GM18511 (cell line): ENCODE data around the gene ATRN.

Experiments used
- ATAC-seq: cut with Tn5 transposase; IDR thresholded peaks from one replicate; pipeline ENCODE4 v1.9.1; 2021; ENCODE audit warnings: mild to moderate bottlenecking, moderate library complexity; ENCODE audit not compliant: unreplicated experiment

The ATRN gene

DNA sequence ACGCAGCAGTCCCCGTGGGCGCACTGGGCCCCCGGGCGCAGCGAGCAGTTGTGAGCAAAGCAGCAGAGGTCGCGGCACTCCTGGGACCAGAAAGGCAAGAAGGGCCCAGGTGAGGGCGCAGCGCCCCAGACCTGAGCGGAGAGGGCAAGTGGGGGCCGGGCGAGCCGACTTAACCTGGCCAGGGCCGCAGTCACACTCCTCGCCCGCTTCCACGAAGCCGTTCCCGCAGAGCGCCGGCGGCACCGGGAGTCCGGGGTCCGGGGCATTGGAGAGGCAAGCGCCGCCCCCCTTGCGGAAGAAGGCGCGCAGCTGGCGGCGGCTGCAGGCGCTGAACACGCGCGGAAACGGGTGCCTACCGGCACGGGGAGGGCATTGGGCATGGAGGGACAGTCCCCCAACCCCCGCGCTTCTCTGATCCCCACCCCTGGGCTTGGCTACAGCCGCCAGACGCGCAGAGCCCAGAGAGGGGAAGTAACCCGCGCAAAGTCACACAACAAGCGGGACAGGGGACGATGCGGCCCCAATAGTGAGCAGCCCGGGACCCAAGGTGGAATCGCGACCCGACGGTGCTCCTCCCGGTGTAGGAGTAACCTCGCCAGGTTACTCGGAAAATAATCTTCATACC lies 201.8 kb downstream of the ATRN start:
- ATAC-seq = no peak

DNA sequence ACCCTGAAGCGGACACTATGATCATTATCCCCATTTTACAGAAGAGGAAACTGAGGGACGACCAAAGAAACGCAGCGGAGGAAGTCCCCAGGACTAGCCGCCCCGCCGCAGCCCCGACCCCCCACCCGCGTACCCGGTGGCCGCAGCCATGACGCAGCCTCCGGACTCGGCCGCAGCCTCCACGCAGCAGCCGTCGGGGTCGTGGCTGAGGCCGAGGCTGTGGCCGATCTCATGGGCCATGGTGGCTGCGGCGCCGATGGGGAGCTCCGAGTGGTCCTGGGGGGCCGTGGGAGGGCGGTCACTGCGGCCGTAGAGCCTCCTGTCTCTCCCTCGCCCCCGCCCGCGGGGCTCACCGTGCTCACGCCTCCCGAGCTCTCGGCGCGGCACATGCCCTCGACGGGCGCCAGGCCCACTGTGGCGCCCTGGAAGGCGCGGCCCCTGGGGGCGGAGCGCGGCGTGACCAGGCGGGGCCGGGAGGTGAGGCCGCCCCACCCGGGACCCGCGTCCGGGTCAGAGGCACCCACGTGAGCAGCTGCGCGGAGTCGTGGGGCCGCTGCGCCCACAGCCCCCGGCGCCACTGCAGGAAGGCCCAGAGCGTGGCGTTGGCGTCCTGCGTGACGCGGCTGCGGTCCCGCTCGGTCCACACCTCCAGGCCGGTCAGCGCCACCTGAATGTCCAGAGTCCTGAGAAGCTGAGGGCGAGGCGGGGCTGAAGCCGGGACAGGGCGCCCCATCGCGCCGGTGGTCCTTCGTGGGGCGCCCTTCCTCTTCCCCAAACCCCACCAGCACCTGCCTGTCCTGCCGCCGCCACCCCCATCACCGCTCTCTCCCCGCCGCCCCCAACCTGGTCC lies 202.6 kb downstream of the ATRN start:
- ATAC-seq = no peak

DNA sequence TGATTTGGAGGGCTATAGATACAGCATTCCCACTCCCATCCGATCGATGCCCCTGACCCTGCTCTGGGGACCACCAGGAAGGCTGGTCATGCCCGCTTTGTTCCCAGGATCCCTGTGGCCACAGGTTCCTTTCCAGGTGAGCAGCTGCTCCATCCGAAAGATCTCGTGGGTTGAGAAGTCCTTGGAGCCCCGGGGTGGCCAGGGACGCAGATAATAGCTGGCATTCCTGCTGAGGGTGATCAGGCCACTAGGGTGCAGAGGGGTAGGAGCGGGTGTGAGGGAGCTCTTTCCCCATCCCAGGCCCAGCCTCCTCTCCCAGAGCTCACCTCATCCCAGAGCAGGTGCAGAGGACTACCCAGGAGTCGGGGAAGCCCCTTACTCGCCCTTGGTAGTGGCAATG lies 203.6 kb downstream of the ATRN start:
- no peak for ATAC-seq

DNA sequence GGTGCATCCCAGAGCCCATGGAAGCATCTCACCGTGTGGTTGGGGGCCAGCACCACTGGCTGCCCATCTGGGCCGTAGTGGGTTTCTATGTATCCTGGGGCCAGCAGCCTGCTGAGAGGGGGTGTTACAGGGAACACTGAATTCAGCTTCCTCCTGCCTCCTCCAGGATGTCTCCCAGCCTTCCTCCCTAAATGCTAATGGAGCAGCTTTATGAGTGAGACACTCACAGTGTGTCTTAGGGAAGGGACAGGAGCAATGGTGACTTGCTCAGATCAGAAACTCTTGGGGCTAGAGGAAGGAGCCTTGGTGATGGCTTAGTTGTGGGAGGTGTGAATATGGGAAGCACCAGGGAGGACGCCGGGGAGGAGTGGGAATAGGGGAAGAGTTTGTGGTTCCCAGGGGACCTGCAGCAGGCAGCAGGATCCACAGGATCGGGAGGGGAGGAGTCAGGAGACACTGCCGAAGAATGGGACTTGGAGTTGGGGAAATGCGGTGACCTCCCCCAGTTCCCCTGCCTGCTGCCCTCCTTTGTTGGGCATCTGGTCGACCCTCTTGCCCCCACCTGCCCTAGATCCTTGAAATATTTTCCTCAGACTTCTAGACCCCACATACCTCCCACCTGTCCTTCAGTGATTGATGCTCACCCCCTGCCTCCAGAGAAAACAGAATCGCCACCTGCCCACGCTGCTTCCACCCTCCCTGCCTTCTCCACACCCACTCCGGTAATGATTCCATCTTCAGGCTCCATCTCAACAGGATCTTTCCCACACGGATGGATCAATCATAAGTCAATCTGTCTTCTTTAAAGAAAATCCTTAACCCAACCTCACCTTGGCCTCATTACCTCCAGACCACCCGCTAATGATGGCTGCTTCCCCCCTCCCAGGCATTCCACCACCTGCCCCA lies 204.4 kb downstream of the ATRN start:
- no peak for ATAC-seq

DNA sequence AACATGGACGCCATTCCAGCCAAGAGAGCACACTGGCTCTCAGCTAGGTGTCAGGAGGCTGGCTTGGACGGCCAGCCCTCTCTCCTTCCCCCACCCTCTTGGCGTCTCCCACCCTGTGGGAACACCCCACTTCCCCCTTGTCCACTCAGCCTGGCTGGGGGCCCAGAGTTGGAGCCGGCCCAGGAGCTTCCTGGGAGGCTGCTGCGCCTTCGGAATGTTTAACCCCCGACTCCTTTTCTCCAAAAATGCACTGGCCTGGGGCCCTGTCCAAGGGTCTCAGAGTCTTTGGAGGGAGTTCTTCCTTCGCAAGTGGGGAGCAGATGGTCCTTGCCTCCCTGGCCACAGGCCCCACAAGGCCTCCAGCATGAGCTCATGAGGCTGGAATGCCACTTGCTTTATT lies 206.9 kb downstream of the ATRN start:
- ATAC-seq = no peak

DNA sequence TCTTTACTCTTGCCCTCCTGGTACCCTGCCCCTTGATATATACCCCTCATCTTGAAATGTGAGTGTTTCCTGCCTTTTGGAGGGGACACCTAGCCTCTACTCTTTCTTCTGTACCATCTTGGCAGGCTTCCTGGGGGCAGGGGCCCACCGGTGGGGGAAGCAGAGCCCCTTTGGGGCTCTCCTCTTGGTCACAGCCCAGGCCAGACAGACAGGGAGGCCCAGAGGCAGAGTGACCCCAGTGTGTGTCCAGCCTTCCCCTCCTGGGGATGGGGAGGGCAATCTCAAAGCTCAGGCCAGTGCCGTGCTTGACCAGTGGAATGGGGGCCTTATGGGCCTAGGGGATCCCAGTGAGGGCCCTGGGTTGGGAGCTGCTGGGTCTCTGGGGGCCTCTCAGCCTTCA lies 207.4 kb downstream of the ATRN start:
- no peak for ATAC-seq

DNA sequence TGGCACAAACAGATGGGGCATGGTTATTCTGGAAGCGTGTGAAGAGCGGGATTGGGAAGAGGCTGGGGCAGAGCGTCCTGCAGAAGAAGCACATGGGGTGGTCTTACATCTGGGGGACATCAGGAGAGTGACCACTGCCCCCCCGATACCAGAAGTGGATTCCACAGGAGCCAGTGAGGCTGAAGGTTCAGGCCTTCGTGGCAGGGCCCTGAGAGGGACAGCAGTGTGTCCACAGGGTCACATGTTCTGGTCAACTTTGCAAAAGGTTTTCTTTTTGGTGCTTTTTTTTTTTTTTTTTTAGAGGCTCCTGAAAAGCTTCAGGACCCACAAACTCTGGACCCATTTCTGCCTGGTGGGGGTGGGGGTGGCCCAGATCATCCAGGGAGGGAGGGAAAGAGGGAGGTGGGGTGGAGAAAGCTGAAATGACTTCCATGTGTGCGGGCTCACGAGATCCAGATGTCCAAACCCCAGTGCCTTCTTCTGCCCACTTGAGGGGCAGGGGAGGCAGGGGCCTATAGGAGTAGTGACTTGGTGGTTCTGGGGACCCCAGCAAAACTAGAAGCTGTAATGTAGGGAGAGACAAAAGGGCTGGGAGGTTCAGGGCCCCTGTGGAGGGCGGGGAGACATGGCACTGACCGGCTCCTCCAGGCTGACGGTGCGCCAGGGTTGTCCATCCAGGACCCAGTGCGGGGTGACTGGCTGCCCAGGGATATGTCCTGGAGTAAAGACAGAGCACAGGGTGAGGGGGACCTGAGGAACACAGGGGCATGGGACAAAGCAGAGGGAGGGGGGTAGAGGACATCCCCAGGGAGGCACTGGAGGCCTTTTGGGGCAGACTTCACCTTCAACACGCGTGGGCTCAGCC lies 208.3 kb downstream of the ATRN start:
- ATAC-seq = no peak

DNA sequence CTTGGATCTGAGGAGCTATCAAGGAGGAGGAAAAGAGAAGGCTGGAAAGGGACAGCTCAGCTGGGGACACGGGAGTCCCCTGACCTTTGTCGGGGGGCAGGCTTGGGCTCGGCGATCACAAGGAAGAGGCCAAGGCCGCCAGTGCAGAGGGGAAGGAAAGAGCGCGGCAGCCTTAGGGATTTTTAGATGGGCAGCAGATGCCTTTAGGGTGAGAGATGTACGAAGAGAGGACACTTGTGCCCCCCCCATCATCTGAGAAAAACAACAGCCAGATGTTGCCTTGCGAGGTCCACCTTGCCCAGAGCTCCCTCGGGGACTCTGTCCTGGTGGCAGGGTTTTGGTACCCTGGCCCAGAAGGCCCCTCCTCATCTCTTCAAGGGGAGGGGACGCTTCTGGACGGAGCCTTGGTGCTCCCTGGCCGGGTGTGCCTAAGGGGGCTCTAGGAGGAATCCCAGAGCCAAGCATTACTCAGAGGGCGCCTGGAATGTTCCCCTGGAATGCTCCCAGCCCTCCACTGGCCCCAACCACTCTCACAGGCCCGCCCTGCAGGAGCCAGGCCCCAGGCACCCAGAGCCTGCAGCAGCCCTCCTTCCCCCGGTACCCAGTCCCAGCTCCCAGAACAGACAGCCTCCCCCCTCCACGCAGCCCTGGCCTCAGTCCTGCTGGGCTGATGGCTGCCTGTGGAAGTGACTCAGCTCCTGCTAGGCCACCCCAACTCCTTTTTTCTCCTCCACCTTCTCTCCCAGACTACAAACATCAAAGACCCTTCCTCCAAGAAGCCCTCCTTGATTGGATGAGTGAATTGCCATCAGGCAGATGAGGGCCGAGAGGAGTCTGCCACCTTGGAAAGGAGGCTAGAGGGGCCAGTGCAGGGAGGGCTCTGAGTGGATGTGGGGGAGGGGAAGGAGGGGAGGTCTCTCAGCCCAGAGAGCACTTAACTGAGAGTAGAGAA lies 209.2 kb downstream of the ATRN start:
- no peak for ATAC-seq

DNA sequence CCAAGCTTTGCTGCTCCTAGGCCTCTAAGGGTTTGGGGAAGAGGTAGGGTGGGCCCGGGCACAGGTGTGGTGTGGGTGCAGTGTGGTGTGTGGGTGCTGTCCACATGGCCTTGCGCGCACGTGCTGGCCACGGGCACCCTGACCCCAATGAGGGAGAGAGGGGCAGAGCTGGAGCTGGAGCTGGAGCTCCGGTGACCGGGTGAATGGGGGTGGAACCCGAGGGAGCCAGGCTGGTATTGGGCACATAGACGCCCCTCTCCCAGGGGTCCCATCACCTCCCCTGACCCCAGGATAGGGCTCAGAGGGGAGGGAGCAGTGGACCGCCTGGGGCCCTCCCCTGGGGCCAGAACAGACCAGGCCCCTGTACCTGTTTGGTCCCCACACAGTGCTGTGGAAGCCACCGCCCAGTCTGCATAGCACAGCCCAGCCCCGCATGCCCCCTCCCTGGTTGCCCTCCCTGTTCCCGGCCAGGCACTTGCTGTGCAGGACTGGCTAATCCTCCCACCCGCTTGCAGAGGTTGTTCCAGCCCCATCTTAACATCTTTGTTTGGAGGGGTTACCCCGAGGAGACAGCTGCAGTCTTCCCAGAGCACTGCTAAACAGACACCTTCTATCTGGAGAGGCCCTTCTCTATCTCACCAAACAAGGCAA lies 210.0 kb downstream of the ATRN start:
- no peak for ATAC-seq

DNA sequence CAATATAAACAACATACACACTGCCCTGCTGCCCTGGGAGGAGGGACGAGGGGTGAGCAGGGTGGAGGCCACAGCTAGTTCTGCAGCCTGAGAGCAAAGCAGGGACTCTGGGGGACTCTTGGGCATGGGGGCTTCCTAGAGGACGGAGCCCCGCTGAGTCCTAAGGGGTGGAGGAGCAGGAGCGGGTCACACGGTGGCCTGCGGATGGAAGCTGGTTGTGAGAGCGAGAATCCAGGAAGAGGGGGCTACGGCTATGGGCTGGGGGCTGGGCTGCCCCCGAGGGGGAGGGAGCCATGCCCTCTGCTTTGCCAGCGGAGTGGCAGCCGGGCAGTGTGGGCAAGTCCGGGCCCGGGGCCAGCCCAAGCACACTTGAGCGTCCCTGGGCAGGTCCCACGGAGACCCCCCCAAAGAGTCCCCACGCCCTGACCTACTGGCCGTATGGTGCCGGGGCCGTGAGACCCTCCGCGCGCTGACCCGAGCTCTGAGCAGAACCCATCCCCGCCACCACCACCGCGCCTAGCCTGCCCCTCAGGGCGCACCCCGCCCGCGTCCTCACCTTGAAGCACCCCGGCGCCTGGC lies 210.6 kb downstream of the ATRN start:
- ATAC-seq = no peak

DNA sequence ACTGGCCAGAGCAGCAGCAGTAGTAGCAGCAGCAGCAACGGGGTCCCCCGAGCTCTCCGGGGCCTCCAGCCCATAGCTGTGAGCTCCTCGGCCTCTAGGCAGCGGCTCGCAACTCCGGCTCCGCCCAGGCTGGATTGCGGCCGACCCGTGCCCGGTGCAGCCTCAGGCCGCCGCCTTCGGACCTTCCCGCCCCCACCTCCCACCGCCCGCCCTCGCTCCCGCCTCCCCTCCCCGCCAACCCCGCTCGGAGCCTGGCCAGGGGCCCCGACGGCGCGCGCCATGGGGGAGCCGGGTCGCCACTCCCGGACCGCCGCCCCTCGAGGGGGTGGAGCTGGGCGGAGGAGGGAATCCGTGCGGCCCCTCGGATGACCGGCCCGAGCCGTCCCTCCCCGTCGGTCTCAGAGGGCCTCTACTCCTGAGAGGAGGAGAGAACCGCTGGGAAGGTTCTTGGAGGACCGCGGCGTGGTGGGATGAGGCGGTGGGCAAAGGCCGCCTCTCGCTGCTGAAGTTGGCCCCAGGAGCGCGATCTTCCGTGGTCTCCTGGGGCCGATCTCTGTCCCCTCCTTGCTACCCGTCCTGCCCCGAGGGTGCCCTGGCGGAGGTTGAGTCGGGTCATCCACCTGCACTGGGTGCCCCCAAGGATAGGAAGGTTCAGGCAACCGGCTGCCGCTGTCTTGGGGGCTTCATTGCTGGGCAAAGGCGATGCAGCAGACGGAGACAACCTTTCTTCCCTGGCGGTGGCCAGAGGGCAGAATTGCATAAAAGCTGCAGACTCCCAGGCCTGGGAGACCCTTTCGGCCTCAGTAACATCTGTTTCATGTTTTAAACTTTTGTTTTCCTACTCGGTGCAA lies 211.3 kb downstream of the ATRN start, which contains the start of gene ADAM33:
Gene ADAM33, minus strand, starts transcription at position 80 of the 851 bp plus-strand sequence. Its CDS starts 6 bp downstream, at position 74.
- no peak for ATAC-seq

DNA sequence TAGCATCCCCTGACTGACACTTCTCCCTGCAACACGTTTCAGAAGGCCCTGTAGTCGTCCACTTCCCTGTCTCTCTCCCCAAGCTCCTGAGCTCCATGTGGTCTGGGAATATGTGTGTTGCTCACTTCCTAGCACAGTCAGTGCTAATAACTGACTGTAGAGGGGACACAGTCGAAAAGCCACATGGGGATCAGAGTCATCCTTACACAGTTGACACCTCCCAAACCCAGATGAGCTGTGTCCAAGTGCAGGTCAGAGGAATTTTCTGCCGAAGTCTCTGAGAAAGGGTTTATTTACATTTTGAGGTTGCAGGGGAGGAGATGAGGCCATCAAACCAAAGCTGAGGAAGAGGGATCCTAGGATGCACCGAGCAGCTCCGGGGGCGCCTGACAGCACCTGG lies 214.5 kb downstream of the ATRN start:
- ATAC-seq = no peak

DNA sequence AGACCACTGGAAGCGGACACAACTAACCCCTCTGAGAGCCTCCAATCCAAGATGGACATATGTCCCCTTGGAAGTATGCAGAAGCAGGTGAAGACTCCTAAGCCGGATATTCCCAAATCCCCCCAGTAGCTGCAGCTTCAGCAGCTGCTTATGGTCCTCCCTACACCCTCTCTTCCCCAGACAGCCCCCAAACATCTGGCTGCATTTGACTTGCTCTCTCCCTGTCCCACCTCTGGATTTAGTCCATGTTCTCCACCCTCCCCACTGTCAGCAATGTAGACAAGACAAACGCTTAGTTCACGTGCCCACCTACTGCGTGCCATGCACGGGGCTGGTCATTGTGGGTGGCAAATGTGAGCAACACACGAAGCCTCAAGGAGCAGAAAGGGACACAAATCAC lies 215.6 kb downstream of the ATRN start:
- ATAC-seq = no peak

DNA sequence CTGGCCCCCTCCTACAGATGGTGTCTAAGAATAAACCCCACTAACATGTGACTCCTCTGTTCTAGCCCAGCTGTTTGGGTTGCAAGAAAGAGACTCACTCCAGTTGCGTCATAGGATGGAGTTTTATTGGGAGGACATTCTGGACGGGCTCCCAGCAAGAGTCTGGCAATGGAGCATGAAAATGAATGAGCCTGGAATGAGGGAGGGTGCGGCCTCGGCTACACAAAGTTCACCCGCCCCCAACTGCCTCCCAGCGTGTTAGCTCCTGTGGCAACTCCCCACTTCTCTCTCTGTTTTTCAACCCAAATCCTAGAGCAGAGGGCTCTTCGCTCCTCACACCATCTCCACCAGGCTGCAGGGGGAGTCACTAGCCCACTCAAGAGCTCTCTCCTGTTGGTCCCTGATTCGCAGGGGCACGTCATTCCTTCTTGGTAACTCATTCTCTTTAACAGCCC lies 216.1 kb downstream of the ATRN start:
- ATAC-seq = no peak

DNA sequence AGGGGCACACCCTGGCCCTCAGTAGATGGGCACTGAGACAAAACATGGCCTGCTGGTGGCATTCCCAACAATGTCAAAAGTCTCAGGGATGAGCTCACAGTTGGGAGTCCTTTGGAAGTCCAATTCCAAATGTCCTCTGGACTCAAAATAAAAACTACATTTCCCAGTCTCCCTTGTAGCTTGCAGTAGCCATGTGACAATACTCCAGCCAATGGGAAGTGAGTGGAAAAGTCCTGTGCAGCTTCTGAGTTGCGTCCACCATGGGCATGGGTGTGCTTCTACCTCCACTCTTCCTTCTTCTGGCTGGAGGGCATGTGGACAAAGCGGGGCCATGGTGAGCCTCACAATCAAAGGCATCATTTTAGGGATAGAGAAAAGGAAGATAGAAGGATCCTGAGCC lies 216.8 kb downstream of the ATRN start:
- no peak for ATAC-seq

DNA sequence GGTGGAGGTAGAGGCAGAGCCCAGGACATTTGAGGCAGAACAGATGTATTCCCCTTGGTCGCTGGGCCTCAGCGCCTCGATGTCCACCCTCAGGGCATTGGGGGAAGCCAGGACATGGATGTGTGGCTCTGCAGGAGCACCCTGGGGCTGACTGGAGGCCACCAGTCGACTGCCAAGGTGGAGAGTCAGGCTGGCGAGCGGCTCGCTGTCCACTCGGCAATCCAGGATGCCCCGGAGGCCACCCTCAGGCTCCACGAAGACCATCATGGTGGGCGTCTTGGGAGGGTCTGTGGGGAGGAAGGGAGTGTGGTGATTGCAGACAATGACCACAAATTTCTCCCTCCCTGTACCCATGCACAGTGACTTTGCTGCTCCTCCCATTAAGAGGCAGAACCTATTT lies 219.2 kb downstream of the ATRN start:
- no peak for ATAC-seq

DNA sequence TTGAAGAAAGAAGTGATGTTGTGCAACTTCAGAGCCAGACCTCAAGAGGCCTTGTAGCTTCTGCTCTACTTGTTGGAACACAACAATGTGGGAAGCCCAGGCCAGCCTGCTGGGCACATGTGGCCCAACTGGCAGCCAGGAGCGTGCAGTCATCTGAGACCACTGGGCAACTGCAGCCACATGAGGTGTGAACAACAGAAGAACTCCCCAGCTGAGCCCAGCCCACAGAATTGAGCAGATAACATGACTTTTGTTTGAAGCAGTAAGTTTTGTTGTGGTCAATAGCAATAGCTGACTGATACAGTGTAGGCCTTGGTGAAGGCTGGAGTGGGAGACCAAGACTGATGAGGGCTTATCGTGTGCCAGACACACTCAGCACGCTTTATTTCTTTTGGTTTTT lies 219.6 kb downstream of the ATRN start:
- no peak for ATAC-seq

DNA sequence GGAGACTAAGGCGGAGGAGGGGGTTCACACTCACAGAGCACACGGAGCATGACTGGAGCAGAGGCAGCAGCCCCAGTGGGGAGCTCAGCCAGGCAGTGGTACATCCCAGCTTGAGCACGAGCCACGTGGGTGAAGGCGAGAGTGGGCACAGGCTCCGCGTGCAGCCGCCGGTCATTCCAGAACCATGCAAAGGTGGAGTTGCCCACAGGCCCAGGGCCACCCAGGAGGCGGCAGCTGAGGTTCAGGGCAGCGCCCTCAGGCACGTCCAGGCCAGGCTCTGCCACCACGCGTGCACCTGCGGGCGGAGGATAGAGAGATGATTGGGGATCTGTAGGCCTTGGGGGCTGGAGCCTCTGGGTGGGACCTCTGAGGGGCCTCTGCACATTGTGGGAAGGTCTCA lies 220.5 kb downstream of the ATRN start:
- no peak for ATAC-seq
